IMR-90 (cell line): Measurements from ENCODE around the gene DPH7. TPM values are rescaled to one million over a fixed set of nuclear protein-coding genes. Genes with fewer than 3 reads are reported as not detected.

Experiments
- ATAC-seq: fragments of 200-7000 bp; cut with Tn5 transposase; 2 replicates; pipeline ENCODE4 v1.9.1; 2020; ENCODE audit warnings: low read depth, mild to moderate bottlenecking, moderate library complexity
- BruUV-seq: library from RNA; stranded (reverse); fragments of 400-500 nt; replicated peaks from 2 replicates; lab custom pipeline; 2021; lab: Mats Ljungman, UMichigan
- CTCF ChIA-PET: fragments of 300-600 bp; formaldehyde crosslinking; extraction: SDS; loops from one replicate; lab custom pipeline; 2021; ENCODE audit warnings: antibody characterized with exemption; lab: Yijun Ruan, JAX
- POLR2A ChIA-PET: fragments of 300-600 bp; sonication (Branson Sonifier 250); formaldehyde crosslinking; loops from one replicate; lab custom pipeline; 2022; ENCODE audit warnings: antibody characterized with exemption; ENCODE audit not compliant: unreplicated experiment; lab: Charles Lee
- DNase-seq: peaks from one replicate; pipeline ENCODE4 v3.0.0; 2013
- H2AFZ ChIP-seq: replicated peaks from 2 replicates; pipeline ENCODE3; 2013; ENCODE audit warnings: low read length, mild to moderate bottlenecking; ENCODE audit not compliant: poor library complexity
- H2AK5ac ChIP-seq: 2 replicates; pipeline ENCODE4 v1.6.1; 2013; ENCODE audit warnings: low read depth, low read length, inconsistent platforms
- H2AK9ac ChIP-seq: replicated peaks from 2 replicates; pipeline ENCODE3; 2013; ENCODE audit warnings: mild to moderate bottlenecking, low read depth, low read length, moderate library complexity; ENCODE audit not compliant: poor library complexity
- H2BK120ac ChIP-seq: 2 replicates; pipeline ENCODE4 v1.6.1; 2013; ENCODE audit warnings: low read depth, low read length, inconsistent platforms
- H2BK15ac ChIP-seq: 3 replicates; pipeline ENCODE4 v1.6.1; 2013; ENCODE audit warnings: low read depth, low read length, inconsistent platforms
- H2BK20ac ChIP-seq: 2 replicates; pipeline ENCODE4 v1.6.1; 2013; ENCODE audit warnings: low read depth, mild to moderate bottlenecking, inconsistent platforms, low read length, moderate library complexity
- H2BK5ac ChIP-seq: 2 replicates; pipeline ENCODE4 v1.6.1; 2013; ENCODE audit warnings: mild to moderate bottlenecking, low read depth, low read length, inconsistent platforms; ENCODE audit not compliant: poor library complexity, severe bottlenecking
- H3K14ac ChIP-seq: replicated peaks from 2 replicates; pipeline ENCODE4 v1.6.1; 2013; ENCODE audit warnings: low read depth, low read length, inconsistent platforms
- H3K18ac ChIP-seq: 2 replicates; pipeline ENCODE4 v1.6.1; 2013; ENCODE audit warnings: low read depth, low read length, control low read depth
- H3K23ac ChIP-seq: 2 replicates; pipeline ENCODE4 v1.6.1; 2013; ENCODE audit warnings: low read depth, low read length, inconsistent platforms
- H3K27ac ChIP-seq: 2 replicates; pipeline ENCODE4 v1.5.1; 2013; ENCODE audit warnings: mild to moderate bottlenecking, control low read depth, low read length; ENCODE audit not compliant: insufficient read depth
- H3K27me3 ChIP-seq: 2 replicates; pipeline ENCODE4 v1.6.1; 2013; ENCODE audit warnings: low read length; ENCODE audit not compliant: control insufficient read depth, insufficient read depth
- H3K36me3 ChIP-seq: 2 replicates; pipeline ENCODE4 v1.6.1; 2013; ENCODE audit warnings: low read length, mixed read lengths; ENCODE audit not compliant: control insufficient read depth, insufficient read depth
- H3K4ac ChIP-seq: 2 replicates; pipeline ENCODE4 v1.6.1; 2013; ENCODE audit warnings: low read depth, low read length, inconsistent platforms
- H3K4me1 ChIP-seq: 2 replicates; pipeline ENCODE4 v1.6.1; 2013; ENCODE audit warnings: low read length, mixed read lengths; ENCODE audit not compliant: control insufficient read depth, insufficient read depth
- H3K4me2 ChIP-seq: 2 replicates; pipeline ENCODE4 v1.6.1; 2013; ENCODE audit warnings: low read depth, mild to moderate bottlenecking, control low read depth, low read length, moderate library complexity
- H3K4me3 ChIP-seq: 2 replicates; pipeline ENCODE4 v1.5.1; 2013; ENCODE audit warnings: low read depth, mild to moderate bottlenecking, control low read depth, low read length, moderate library complexity; ENCODE audit not compliant: insufficient read depth
- H3K56ac ChIP-seq: 2 replicates; pipeline ENCODE4 v1.6.1; 2013; ENCODE audit warnings: low read length, inconsistent platforms; ENCODE audit not compliant: insufficient read depth; ENCODE audit errors: extremely low read depth
- H3K79me1 ChIP-seq, 2 experiments: 2 replicates each; pipeline ENCODE4 v1.6.1; 2013; ENCODE audit warnings: low read length in 2 of 2, inconsistent platforms in 1 of 2, low read depth in 1 of 2
- H3K9ac ChIP-seq: 2 replicates; pipeline ENCODE4 v1.6.1; 2013; ENCODE audit warnings: low read depth, low read length, control low read depth
- H3K9me1 ChIP-seq: 2 replicates; pipeline ENCODE4 v1.6.1; 2013; ENCODE audit warnings: low read length, inconsistent platforms; ENCODE audit not compliant: insufficient read depth
- H3K9me3 ChIP-seq: 2 replicates; pipeline ENCODE4 v1.6.1; 2013; ENCODE audit warnings: low read length; ENCODE audit not compliant: control insufficient read depth, insufficient read depth
- H4K20me1 ChIP-seq: 2 replicates; pipeline ENCODE4 v1.6.1; 2013; ENCODE audit warnings: low read length, inconsistent platforms; ENCODE audit not compliant: insufficient read depth
- H4K5ac ChIP-seq: 2 replicates; pipeline ENCODE4 v1.6.1; 2013; ENCODE audit warnings: mild to moderate bottlenecking, low read depth, low read length, control low read depth
- H4K8ac ChIP-seq, 2 experiments: 2 replicates each; pipeline ENCODE4 v1.6.1; 2013; ENCODE audit warnings: low read depth in 2 of 2, low read length in 2 of 2, control low read depth in 1 of 2, inconsistent platforms in 1 of 2
- H4K91ac ChIP-seq: 2 replicates; pipeline ENCODE4 v1.6.1; 2013; ENCODE audit warnings: low read depth, low read length, inconsistent platforms; ENCODE audit not compliant: insufficient read depth
- BHLHE40 ChIP-seq: fragments of 150-350 bp; IDR thresholded peaks from 2 replicates; pipeline ENCODE4 v1.6.1; 2016; ENCODE audit warnings: mild to moderate bottlenecking, low read depth, low read length
- CEBPB ChIP-seq: IDR thresholded peaks from 2 replicates; pipeline ENCODE4 v1.6.1; 2012; ENCODE audit warnings: low read depth, low read length, improper control_type of control experiment
- CHD1 ChIP-seq: IDR thresholded peaks from 2 replicates; pipeline ENCODE4 v1.6.1; 2012; ENCODE audit warnings: low read depth, low read length, improper control_type of control experiment
- CTCF ChIP-seq: conservative IDR thresholded peaks from 2 replicates; pipeline ENCODE4 v1.5.1; 2012; ENCODE audit warnings: mild to moderate bottlenecking, low read depth, low read length, improper control_type of control experiment
- ELK1 ChIP-seq: fragments of 150-350 bp; IDR thresholded peaks from 2 replicates; pipeline ENCODE4 v1.6.1; 2016; ENCODE audit warnings: low read depth, mild to moderate bottlenecking, low read length, moderate library complexity, borderline replicate concordance
- FOS ChIP-seq: fragments of 150-350 bp; IDR thresholded peaks from 2 replicates; pipeline ENCODE4 v1.6.1; 2016; ENCODE audit warnings: low read depth, low read length
- MAFK ChIP-seq: IDR thresholded peaks from 2 replicates; pipeline ENCODE4 v1.6.1; 2012; ENCODE audit warnings: low read depth, low read length, improper control_type of control experiment
- MAZ ChIP-seq: IDR thresholded peaks from 2 replicates; pipeline ENCODE4 v1.6.1; 2012; ENCODE audit warnings: low read depth, mild to moderate bottlenecking, low read length, improper control_type of control experiment, moderate library complexity, borderline replicate concordance
- MXI1 ChIP-seq: IDR thresholded peaks from 2 replicates; pipeline ENCODE4 v1.6.1; 2012; ENCODE audit warnings: low read depth, mild to moderate bottlenecking, low read length, moderate library complexity, borderline replicate concordance
- NFE2L2 ChIP-seq: fragments of 150-350 bp; IDR thresholded peaks from 2 replicates; pipeline ENCODE4 v1.6.1; 2016; ENCODE audit warnings: low read depth, mild to moderate bottlenecking, low read length
- POLR2A ChIP-seq: IDR thresholded peaks from 2 replicates; pipeline ENCODE4 v1.6.1; 2012; ENCODE audit warnings: mild to moderate bottlenecking, low read depth, low read length
- RAD21 ChIP-seq: IDR thresholded peaks from 2 replicates; pipeline ENCODE4 v1.6.1; 2012; ENCODE audit warnings: low read length, improper control_type of control experiment
- RCOR1 ChIP-seq: IDR thresholded peaks from 2 replicates; pipeline ENCODE4 v1.6.1; 2012; ENCODE audit warnings: mild to moderate bottlenecking, low read length, improper control_type of control experiment; ENCODE audit not compliant: insufficient replicate concordance
- RFX5 ChIP-seq: IDR thresholded peaks from 2 replicates; pipeline ENCODE4 v1.8.0; 2012; ENCODE audit warnings: low read depth, mild to moderate bottlenecking, low read length, moderate library complexity
- SMC3 ChIP-seq: fragments of 150-350 bp; IDR thresholded peaks from 2 replicates; pipeline ENCODE4 v1.6.1; 2016; ENCODE audit warnings: low read depth, mild to moderate bottlenecking, antibody characterized with exemption, low read length, moderate library complexity
- USF2 ChIP-seq: fragments of 150-350 bp; IDR thresholded peaks from 2 replicates; pipeline ENCODE4 v1.6.1; 2017; ENCODE audit warnings: mild to moderate bottlenecking, antibody characterized with exemption, low read length, low read depth
- dilution Hi-C: fragments of 300-500 bp; cut with HindIII; formaldehyde crosslinking; loops from one replicate; pipeline ENCODE4 v1.14.3; 2018; ENCODE audit warnings: low sequenced_read_pairs; ENCODE audit not compliant: unreplicated experiment
- in situ Hi-C: fragments of 300-500 bp; cut with MboI; formaldehyde crosslinking; loops from 3 replicates; pipeline ENCODE4 v1.14.3; 2019; ENCODE audit warnings: low sequenced_read_pairs, inconsistent platforms, mixed read lengths
- intact Hi-C: fragments of 100-400 bp; cut with micrococcal nuclease; formaldehyde crosslinking; loops from 2 replicates; pipeline ENCODE4 v1.10.0; 2022
- polyA plus RNA-seq, 3 experiments: library from polyadenylated mRNA; depleted of rRNA; stranded (reverse); fragments of >200 nt; gene quantifications; 2 replicates each; pipeline ENCODE4 v1.2.3, GENCODE V29; 2012; ENCODE audit warnings: low replicate concordance in 1 of 3
- total RNA-seq: library from RNA; depleted of rRNA; stranded (reverse); fragments of >200 nt; gene quantifications from 2 replicates; pipeline ENCODE4 v1.2.3, GENCODE V29; 2012

The DPH7 gene
- total and polyA plus RNA-seq, 2 of the 4 experiments (the other 2 are of a cell fraction), result 12.5 to 33.7 TPM

GRCh38 chr9:137535120-137535428, 43.7 kb downstream of the DPH7 start:
- H3K79me1 ChIP-seq, result no peaks in the 10 kb centered on the region
- ChIA-PET POLR2A (no interaction called here), CTCF (interaction anchor here (0.6 to 1.6 kb wide), 8 partner anchors 11 to 232 kb away, joined by 3 to 7 read pairs (median 5); partner anchors contain the start of genes ENTPD8, EXD3, MRPL41 and NRARP)
- no peak overlapping the region for H3K27ac ChIP-seq
- dilution Hi-C loops (no loop called here), intact Hi-C loops (no loop called here), in situ Hi-C loops (no loop called here)
- H4K91ac ChIP-seq, result no peak overlapping the region
- no peak overlapping the region for H3K4me2 ChIP-seq
- H3K27me3 ChIP-seq, result peaks cover 1% of the 10 kb centered on the region; the same call in 1 of the 2 replicates
- DNase-seq, result no peak
- no peak overlapping the region for H3K18ac ChIP-seq
- H4K5ac ChIP-seq, result no peak overlapping the region
- H3K14ac ChIP-seq, result no peak overlapping the region
- H3K23ac ChIP-seq, result no peak overlapping the region
- no peak for ATAC-seq
- H2BK5ac ChIP-seq, result no peak overlapping the region
- no peaks in the 10 kb centered on the region for H3K9me3 ChIP-seq
- TF ChIP-seq RAD21, result no peak
- TF ChIP-seq RFX5, result no peak
- TF ChIP-seq CTCF, result no peak
- TF ChIP-seq MAZ, result no peak
- TF ChIP-seq NFE2L2, result no peak
- no peak for TF ChIP-seq CEBPB
- TF ChIP-seq USF2, result no peak
- no peak for TF ChIP-seq SMC3
- no peak for TF ChIP-seq POLR2A
- no peak for TF ChIP-seq MXI1
- TF ChIP-seq BHLHE40, result no peak
- TF ChIP-seq RCOR1, result no peak
- no peak for TF ChIP-seq CHD1
- TF ChIP-seq MAFK, result no peak
- TF ChIP-seq ELK1, result no peak
- no peak for TF ChIP-seq FOS
- H3K4ac ChIP-seq, result no peak overlapping the region
- BruUV-seq, result no TSS peak
- H4K8ac ChIP-seq, result no peak overlapping the region; a peak in 1 of 4 replicates
- H3K36me3 ChIP-seq, result no peaks in the 10 kb centered on the region
- no peak overlapping the region for H2AK5ac ChIP-seq
- H2BK20ac ChIP-seq, result no peak overlapping the region
- H3K9ac ChIP-seq, result no peak overlapping the region
- H3K4me1 ChIP-seq, result peaks cover 8% of the 10 kb centered on the region
- H4K20me1 ChIP-seq, result peaks cover 7% of the 10 kb centered on the region; the same call in 1 of the 2 replicates
- no peak overlapping the region for H2AK9ac ChIP-seq
- H3K9me1 ChIP-seq, result no peaks in the 10 kb centered on the region; the same call in 1 of the 2 replicates
- H3K56ac ChIP-seq, result no peak overlapping the region
- no peak overlapping the region for H3K4me3 ChIP-seq
- no peak overlapping the region for H2BK120ac ChIP-seq
- no peak overlapping the region for H2BK15ac ChIP-seq
- peak overlapping the region; percentile 82 for H2AFZ ChIP-seq
